ENCODE results near the gene TALDO1. TPM values are rescaled to one million over a fixed set of nuclear protein-coding genes. Genes with fewer than 3 reads are reported as not detected.

Gene TALDO1
- total RNA-seq, 1 experiment from 2014 or later, result 314 TPM

GRCh38 chr11:801097-801780 lies 54.0 kb downstream of the TALDO1 start:
- no peak for ATAC-seq
- CTCF ChIA-PET, result interaction anchor here (1.1 kb wide), 1 partner anchor 40 kb away, joined by 3 read pairs; no protein-coding TSS in a partner anchor
- Mint-ChIP-seq H3K27me3 (ENCODE audit: low read depth) (no peaks in the 10 kb centered on the region), H3K4me3 (no peak overlapping the region), H3K4me1 (peaks cover 17% of the 10 kb centered on the region), H3K36me3 (no peaks in the 10 kb centered on the region), H3K9me3 (no peaks in the 10 kb centered on the region), H3K27ac (no peak overlapping the region)
- no peak for TF ChIP-seq GRHL2 (CRISPR knock-in tag; IDR thresholded peaks at IDR 0.05; ENCODE audit: insufficient replicate concordance, severe bottlenecking)
- no peak for TF ChIP-seq ESRRA (CRISPR knock-in tag; IDR thresholded peaks at IDR 0.05; ENCODE audit: borderline replicate concordance)
- TF ChIP-seq CDX4 (CRISPR knock-in tag; IDR thresholded peaks at IDR 0.05; ENCODE audit: borderline replicate concordance), result no peak
- TF ChIP-seq MAX (CRISPR knock-in tag; IDR thresholded peaks at IDR 0.05), result no peak
- no peak for TF ChIP-seq ATF1 (CRISPR knock-in tag; IDR thresholded peaks at IDR 0.05)
- TF ChIP-seq ZNF263 (CRISPR knock-in tag; IDR thresholded peaks at IDR 0.05; ENCODE audit: low read depth), result no peak
- TF ChIP-seq ZNF423 (CRISPR knock-in tag; IDR thresholded peaks at IDR 0.05), result no peak
- no peak for TF ChIP-seq PRDM15 (CRISPR knock-in tag; IDR thresholded peaks at IDR 0.05)
- TF ChIP-seq CBFB (CRISPR knock-in tag; IDR thresholded peaks at IDR 0.05; ENCODE audit: low read depth), result no peak
- no peak for TF ChIP-seq ZBTB43 (CRISPR knock-in tag; IDR thresholded peaks at IDR 0.05)
- no peak for DNase-seq (ENCODE audit: low spot score)
- POLR2A ChIA-PET, result no interaction called here

- no peak for ATAC-seq
- H3K9me3 Mint-ChIP-seq, result no peaks in the 10 kb centered on the region
- ChIA-PET CTCF (interaction anchor here (0.7 to 1.1 kb wide), 2 partner anchors 37 to 39 kb away, joined by 3 read pairs; no protein-coding TSS in a partner anchor), POLR2A (no interaction called here)
- no peaks in the 10 kb centered on the region for H3K27me3 Mint-ChIP-seq (ENCODE audit: low read depth)
- 0 out of 2 replicates have a peak, but pooled peaks cover 11% of the 10 kb centered on the region for H3K4me1 Mint-ChIP-seq
- no peak overlapping the region for H3K4me3 Mint-ChIP-seq
- H3K36me3 Mint-ChIP-seq, result no peaks in the 10 kb centered on the region
- no peak overlapping the region for H3K27ac Mint-ChIP-seq
- no peak for DNase-seq (ENCODE audit: low spot score)
- TF ChIP-seq FOXP1 (CRISPR knock-in tag; IDR thresholded peaks at IDR 0.05; ENCODE audit: borderline replicate concordance) (no peak), ZMAT4 (CRISPR knock-in tag; IDR thresholded peaks at IDR 0.05) (no peak), IRF1 (CRISPR knock-in tag; IDR thresholded peaks at IDR 0.05) (no peak), ZNF317 (CRISPR knock-in tag; IDR thresholded peaks at IDR 0.05; ENCODE audit: borderline replicate concordance, low read depth) (no peak), ESRRA (CRISPR knock-in tag; IDR thresholded peaks at IDR 0.05; ENCODE audit: borderline replicate concordance) (no peak), SMAD3 (CRISPR knock-in tag; IDR thresholded peaks at IDR 0.05; ENCODE audit: borderline replicate concordance) (no peak), STAT6 (CRISPR knock-in tag; conservative IDR thresholded peaks at IDR 0.05; ENCODE audit: low read depth) (no peak), ZNF512 (CRISPR knock-in tag; IDR thresholded peaks at IDR 0.05; ENCODE audit: borderline replicate concordance) (no peak), FOXK1 (CRISPR knock-in tag; IDR thresholded peaks at IDR 0.05) (no peak), HMGA2 (CRISPR knock-in tag; IDR thresholded peaks at IDR 0.05) (no peak), JUN (CRISPR knock-in tag; IDR thresholded peaks at IDR 0.05) (no peak), MYBL2 (CRISPR knock-in tag; IDR thresholded peaks at IDR 0.05) (no peak), GABPB1 (CRISPR knock-in tag; IDR thresholded peaks at IDR 0.05) (no peak)
Measured at GRCh38 chr11:802018-802617, 54.9 kb downstream of the TALDO1 start.

Measured in WTC11 (cell line).